Gastroesophageal sphincter (tissue), 4 donors: ENCODE data around the gene CIAO3. TPM values are rescaled to one million over a fixed set of nuclear protein-coding genes. Genes with fewer than 3 reads are reported as not detected.
A peak's percentile ranks its signal among the peaks of the same experiment; 100 is the strongest.

Source experiments
- ATAC-seq: fragments of 150-250 bp; one replicate; pipeline ENCODE4 v1.9.1; 2016; ENCODE audit warnings: mild to moderate bottlenecking, moderate library complexity
- H3K27ac ChIP-seq, 4 donors: fragments of 200-600 bp; sonication (generic) in 3 of 4; 1 replicate in 3 of 4; 2 replicates in 1 of 4; pipeline ENCODE4 v1.5.1; 2016 to 2019
- H3K27me3 ChIP-seq: fragments of 200-600 bp; sonication (generic); one replicate; pipeline ENCODE4 v1.5.1; 2019
- H3K36me3 ChIP-seq, 2 donors: fragments of 200-600 bp; sonication (generic); one replicate each; pipeline ENCODE4 v1.5.1; 2019; ENCODE audit warnings: control low read depth in 1 of 2
- H3K4me1 ChIP-seq, 3 donors: fragments of 200-600 bp; sonication (generic); 1 replicate in 2 of 3; 2 replicates in 1 of 3; pipeline ENCODE4 v1.5.1; 2016 to 2019; ENCODE audit warnings: control low read depth in 2 of 3
- H3K4me3 ChIP-seq, 2 donors: fragments of 200-600 bp; sonication (generic); one replicate each; pipeline ENCODE4 v1.5.1; 2019; ENCODE audit warnings: mild to moderate bottlenecking in 1 of 2, moderate library complexity in 1 of 2
- H3K9me3 ChIP-seq, 3 donors: fragments of 200-600 bp; sonication (generic); one replicate each; pipeline ENCODE4 v1.5.1; 2017 to 2019; ENCODE audit warnings: control low read depth in 2 of 3
- EP300 ChIP-seq: sonication (generic); formaldehyde crosslinking; IDR thresholded peaks from one replicate; pipeline ENCODE4 v1.6.1; 2017; ENCODE audit warnings: antibody characterized with exemption, mild to moderate bottlenecking
- POLR2A ChIP-seq, 2 donors: fragments of 450-650 bp; IDR thresholded peaks; one replicate each; pipeline ENCODE4 v1.6.1; 2017; ENCODE audit warnings: antibody characterized with exemption in 2 of 2, mild to moderate bottlenecking in 2 of 2, moderate library complexity in 1 of 2
- POLR2AphosphoS5 ChIP-seq: sonication (generic); formaldehyde crosslinking; IDR thresholded peaks from one replicate; pipeline ENCODE4 v1.6.1; 2017; ENCODE audit warnings: antibody characterized with exemption
- WGBS, 2 donors: methylation state at CpG; one replicate each; pipeline ENCODE4 v1.1.5; 2018; ENCODE audit warnings: low coverage in 1 of 2; 5-methylcytosine and 5-hydroxymethylcytosine counted together
- total RNA-seq, 4 donors: library from RNA; depleted of rRNA; stranded (reverse); fragments of >200 nt; gene quantifications; one replicate each; pipeline ENCODE4 v1.1.0, GENCODE V29; 2016
- TF ChIP-seq, protein P1 (sequence below), 4 experiments: fragments of 200-600 bp in 2 of 4; fragments of 450-650 bp in 2 of 4; sonication (generic) in 1 of 4; IDR thresholded peaks; one replicate each; pipeline ENCODE4 v1.5.1; 2017 to 2019; ENCODE audit warnings: antibody characterized with exemption in 4 of 4, mild to moderate bottlenecking in 2 of 4, moderate library complexity in 2 of 4

CIAO3 gene
- total RNA-seq, 4 donors from 2014 or later: 18.5 to 46.7 (median 25.6) TPM

DNA sequence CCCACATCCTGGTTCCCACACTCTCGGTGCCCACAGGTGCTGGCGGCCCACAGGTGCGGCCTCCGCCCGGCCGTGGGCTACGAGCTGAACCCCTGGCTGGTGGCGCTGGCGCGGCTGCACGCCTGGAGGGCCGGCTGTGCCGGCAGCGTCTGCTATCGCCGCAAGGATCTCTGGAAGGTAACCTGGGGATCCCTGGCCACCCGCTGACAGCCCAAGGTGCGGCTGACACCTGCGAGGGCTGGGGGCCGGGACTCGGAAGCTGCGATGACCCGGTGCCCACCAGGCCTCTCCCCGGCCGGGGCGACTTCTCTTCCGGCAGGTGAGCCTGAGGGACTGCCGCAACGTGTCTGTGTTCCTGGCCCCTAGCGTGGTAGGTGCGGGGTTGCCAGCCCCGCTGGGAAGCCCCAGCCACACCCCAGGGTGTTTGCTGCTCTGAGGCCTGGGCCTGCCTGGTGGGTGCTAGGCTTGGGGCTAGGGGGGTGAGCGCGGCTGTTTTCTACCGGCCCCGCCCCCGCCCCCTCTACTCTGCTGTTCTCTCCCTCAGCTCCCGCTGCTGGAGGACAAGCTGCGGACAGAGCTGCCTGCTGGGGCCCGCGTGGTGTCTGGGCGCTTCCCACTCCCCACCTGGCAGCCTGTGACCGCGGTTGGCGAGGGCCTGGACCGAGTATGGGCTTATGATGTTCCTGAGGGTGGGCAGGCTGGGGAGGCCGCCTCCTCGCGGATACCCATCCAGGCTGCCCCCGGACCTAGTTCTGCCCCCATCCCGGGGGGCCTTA, 18.8 kb downstream of the CIAO3 start:
- WGBS, 2 donors: no CpG with 5 or more reads among the region's 51 CpGs
- no peak for ATAC-seq
- Histone ChIP-seq H3K36me3 (peaks cover 0 to 12% of the 10 kb centered on the region in 2 donors), H3K9me3 (no peaks in the 10 kb centered on the region), H3K27ac (peak overlapping the region in 3 of 4 donors; percentile 88 to 89 (median 89)), H3K4me1 (peaks cover 0 to 55% (median 20%) of the 10 kb centered on the region in 3 donors), H3K4me3 (peak overlapping the region; percentile 48 to 82), H3K27me3 (peaks cover 29% of the 10 kb centered on the region)
- no peak for TF ChIP-seq POLR2A (IDR thresholded peaks at IDR 0.05)
- TF ChIP-seq POLR2AphosphoS5: no peak
- TF ChIP-seq, protein P1, sequence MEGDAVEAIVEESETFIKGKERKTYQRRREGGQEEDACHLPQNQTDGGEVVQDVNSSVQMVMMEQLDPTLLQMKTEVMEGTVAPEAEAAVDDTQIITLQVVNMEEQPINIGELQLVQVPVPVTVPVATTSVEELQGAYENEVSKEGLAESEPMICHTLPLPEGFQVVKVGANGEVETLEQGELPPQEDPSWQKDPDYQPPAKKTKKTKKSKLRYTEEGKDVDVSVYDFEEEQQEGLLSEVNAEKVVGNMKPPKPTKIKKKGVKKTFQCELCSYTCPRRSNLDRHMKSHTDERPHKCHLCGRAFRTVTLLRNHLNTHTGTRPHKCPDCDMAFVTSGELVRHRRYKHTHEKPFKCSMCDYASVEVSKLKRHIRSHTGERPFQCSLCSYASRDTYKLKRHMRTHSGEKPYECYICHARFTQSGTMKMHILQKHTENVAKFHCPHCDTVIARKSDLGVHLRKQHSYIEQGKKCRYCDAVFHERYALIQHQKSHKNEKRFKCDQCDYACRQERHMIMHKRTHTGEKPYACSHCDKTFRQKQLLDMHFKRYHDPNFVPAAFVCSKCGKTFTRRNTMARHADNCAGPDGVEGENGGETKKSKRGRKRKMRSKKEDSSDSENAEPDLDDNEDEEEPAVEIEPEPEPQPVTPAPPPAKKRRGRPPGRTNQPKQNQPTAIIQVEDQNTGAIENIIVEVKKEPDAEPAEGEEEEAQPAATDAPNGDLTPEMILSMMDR (IDR thresholded peaks at IDR 0.05): no peak
- TF ChIP-seq EP300: no peak

DNA sequence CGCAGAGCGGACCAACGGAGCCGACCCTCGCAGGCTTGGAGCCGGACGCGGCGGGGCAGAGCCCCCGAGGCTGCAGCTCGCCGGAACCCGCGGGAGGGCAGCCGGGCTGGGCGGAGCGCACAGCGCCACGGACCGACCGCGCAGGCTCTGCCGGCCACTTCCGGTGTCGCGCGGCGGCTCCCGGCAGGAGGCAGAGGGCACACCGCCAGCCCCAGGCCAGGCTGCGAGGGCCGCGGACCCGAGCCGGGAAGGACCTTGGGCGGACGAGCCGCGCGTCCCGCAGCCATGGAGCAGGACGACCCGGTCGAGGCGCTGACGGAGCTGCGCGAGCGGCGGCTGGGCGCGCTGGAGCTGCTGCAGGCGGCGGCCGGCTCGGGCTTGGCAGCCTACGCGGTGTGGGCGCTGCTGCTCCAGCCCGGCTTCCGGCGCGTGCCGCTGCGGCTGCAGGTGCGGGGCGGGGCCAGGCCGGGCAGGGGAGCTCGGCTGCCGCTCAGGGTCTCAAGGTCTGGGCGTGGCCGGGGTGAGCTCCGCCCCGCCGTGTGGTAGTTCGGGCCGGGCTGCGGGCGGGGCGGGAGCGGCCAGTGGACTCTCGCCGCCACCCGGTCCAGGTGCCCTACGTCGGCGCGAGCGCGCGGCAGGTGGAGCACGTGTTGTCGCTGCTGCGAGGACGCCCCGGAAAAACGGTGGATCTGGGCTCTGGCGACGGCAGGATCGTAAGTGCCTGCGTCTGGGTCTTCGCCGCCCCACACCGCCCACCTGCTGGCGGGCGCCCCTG, 19.6 kb downstream of the CIAO3 start, which contains the start of gene ANTKMT:
ANTKMT (plus strand) TSS at position 157 of the 775 bp plus-strand sequence; CDS start at position 286, 129 bp downstream.
- H3K36me3 ChIP-seq: peaks cover 0 to 15% of the 10 kb centered on the region in 2 donors
- peak within 1 kb of the TSS; percentile 48 to 82 for H3K4me3 ChIP-seq
- ATAC-seq: peak; percentile 88
- peaks cover 22% of the 10 kb centered on the region for H3K27me3 ChIP-seq
- no peaks in the 10 kb centered on the region for H3K9me3 ChIP-seq
- WGBS, 2 donors: no CpG with 5 or more reads among the region's 106 CpGs
- peaks cover 0 to 55% (median 22%) of the 10 kb centered on the region in 3 donors for H3K4me1 ChIP-seq
- TF ChIP-seq POLR2A (IDR thresholded peaks at IDR 0.05): peak; percentile 84 to 88
- TF ChIP-seq, protein P1 (IDR thresholded peaks at IDR 0.05): peak in 3 of 4 experiments; percentile 40 to 48 (median 46)
- TF ChIP-seq EP300: no peak
- peak; percentile 53 for TF ChIP-seq POLR2AphosphoS5
- H3K27ac ChIP-seq: peak within 1 kb of the TSS; percentile 41 to 89 (median 88)

DNA sequence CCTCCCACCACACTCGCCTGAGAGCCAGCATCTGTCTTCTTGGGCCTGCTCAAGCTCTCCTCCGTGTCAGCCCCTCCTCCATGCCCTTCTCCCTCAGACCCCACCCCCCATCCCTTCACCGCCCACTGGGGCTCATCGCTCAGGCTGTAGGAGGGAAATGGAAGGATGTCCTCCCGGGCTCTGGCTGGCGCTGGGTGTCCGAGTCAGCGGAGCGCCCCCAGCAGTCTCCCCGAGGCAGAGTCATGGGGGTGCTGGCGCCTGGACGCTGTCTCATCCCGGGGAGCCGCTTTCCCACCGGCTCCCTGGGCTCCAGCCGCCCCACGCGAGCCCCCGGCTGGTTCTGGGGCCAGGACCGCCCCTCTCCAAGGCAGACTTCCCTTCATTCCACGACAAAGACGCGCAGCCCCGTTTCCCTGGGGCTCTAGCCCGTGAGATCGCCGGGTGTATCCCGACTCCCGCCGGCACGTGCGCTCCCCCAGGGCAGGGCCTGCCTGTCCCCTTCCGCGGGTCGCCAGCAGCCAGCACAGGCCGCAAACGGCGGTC, 20.3 kb downstream of the CIAO3 start:
- no peak for TF ChIP-seq POLR2AphosphoS5
- TF ChIP-seq, protein P1 (IDR thresholded peaks at IDR 0.05): no peak
- H3K9me3 ChIP-seq: no peaks in the 10 kb centered on the region
- H3K27ac ChIP-seq: peak overlapping the region; percentile 41 to 89 (median 88)
- peaks cover 0 to 56% (median 27%) of the 10 kb centered on the region in 3 donors for H3K4me1 ChIP-seq
- peaks cover 0 to 15% of the 10 kb centered on the region in 2 donors for H3K36me3 ChIP-seq
- peak overlapping the region; percentile 48 to 82 for H3K4me3 ChIP-seq
- peak; percentile 11 for ATAC-seq
- WGBS, 2 donors: 0% methylated on average over 1 of the region's 38 CpGs; no CpG with 5 or more reads in 1 of the 2 donors
- H3K27me3 ChIP-seq: peaks cover 15% of the 10 kb centered on the region

DNA sequence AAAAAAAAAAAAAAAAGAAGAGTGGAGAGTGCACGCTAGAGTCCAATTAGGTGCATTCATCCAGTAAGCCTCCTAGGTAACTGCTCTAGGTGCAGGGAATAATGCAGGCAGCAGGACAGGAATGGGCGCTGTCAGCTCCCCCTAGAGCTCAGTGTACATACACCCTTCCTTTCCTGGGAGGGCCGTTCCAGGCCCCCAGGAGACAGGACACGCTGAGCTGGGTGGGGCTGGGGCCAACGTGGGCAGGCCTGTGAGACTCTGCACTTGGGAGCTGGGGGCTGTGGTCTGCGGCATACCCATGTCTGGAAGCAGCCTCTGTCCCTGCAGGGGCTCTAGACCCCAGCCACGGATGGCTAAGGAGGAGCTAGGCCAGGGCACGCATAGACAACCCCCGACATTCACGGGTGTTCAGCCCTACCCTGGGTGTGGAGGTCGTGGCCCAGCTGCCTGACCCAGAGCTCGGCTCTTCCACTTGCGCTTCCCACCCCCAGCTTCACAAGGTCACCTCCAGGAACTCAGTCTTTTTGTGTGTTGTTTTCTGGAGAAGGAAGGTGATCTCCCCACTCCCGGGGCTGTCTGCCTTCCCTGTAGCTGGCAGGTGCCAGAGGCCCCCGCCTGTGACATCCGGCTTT, 20.9 kb downstream of the CIAO3 start:
- Histone ChIP-seq H3K27ac (peak overlapping the region in 3 of 4 donors; percentile 88 to 89 (median 89)), H3K9me3 (no peaks in the 10 kb centered on the region), H3K36me3 (peaks cover 0 to 15% of the 10 kb centered on the region in 2 donors), H3K27me3 (peaks cover 9% of the 10 kb centered on the region), H3K4me3 (peak overlapping the region; percentile 48 to 82), H3K4me1 (peaks cover 0 to 61% (median 27%) of the 10 kb centered on the region in 3 donors)
- WGBS, 2 donors: 28% methylated on average over 4 of the region's 16 CpGs; no CpG with 5 or more reads in 1 of the 2 donors
- ATAC-seq: no peak
- TF ChIP-seq, protein P1 (IDR thresholded peaks at IDR 0.05): no peak
- TF ChIP-seq POLR2A (IDR thresholded peaks at IDR 0.05) (no peak), POLR2AphosphoS5 (no peak), EP300 (no peak)
